CD4-positive, alpha-beta T cell (primary cell): ENCODE measurements around the gene UGP2. TPM values are rescaled to one million over a fixed set of nuclear protein-coding genes. Genes with fewer than 3 reads are reported as not detected.

Experiments
- ATAC-seq: fragments of 200-7000 bp; cut with Tn5 transposase; one replicate; pipeline ENCODE4 v1.10.0; 2022; ENCODE audit warnings: mild to moderate bottlenecking; ENCODE audit not compliant: poor library complexity
- CTCF ChIA-PET: fragments of 350-600 bp; sonication (Branson Sonifier 250); formaldehyde crosslinking; loops from one replicate; lab custom pipeline; 2021; ENCODE audit warnings: antibody characterized with exemption, inconsistent platforms; lab: Charles Lee
- POLR2A ChIA-PET: fragments of 350-600 bp; sonication (Branson Sonifier 250); formaldehyde crosslinking; loops from one replicate; lab custom pipeline; 2021; ENCODE audit warnings: antibody characterized with exemption, inconsistent platforms; lab: Charles Lee
- DNase-seq, 14 experiments: peaks; one replicate each; pipeline ENCODE4 v3.0.0-alpha.2; 2013 to 2020; ENCODE audit warnings: mixed read lengths in 2 of 14
- H3K27ac ChIP-seq, 2 donors: one replicate each; pipeline versions ENCODE4 v1.5.1 to v1.7.0; 2013; ENCODE audit warnings: low read length in 2 of 2, low read depth in 1 of 2, mild to moderate bottlenecking in 1 of 2
- H3K27me3 ChIP-seq, 2 experiments: 1 replicate in 1 of 2; 2 replicates in 1 of 2; pipeline versions ENCODE4 v1.6.1 to v1.7.0; 2013; ENCODE audit warnings: low read length in 2 of 2, control low read depth in 1 of 2, mild to moderate bottlenecking in 1 of 2, moderate library complexity in 1 of 2; ENCODE audit not compliant: insufficient read depth in 2 of 2, control insufficient read depth in 1 of 2
- H3K36me3 ChIP-seq: one replicate; pipeline ENCODE4 v1.6.1; 2013; ENCODE audit warnings: low read length, control low read depth; ENCODE audit not compliant: insufficient read depth
- H3K4me1 ChIP-seq: one replicate; pipeline ENCODE4 v1.6.1; 2013; ENCODE audit warnings: low read length, control low read depth; ENCODE audit not compliant: insufficient read depth
- H3K4me3 ChIP-seq: one replicate; pipeline ENCODE4 v1.5.1; 2013; ENCODE audit warnings: mild to moderate bottlenecking, low read length, moderate library complexity
- H3K9me3 ChIP-seq, 2 experiments: 1 replicate in 1 of 2; 2 replicates in 1 of 2; pipeline versions ENCODE4 v1.6.1 to v1.7.0; 2013; ENCODE audit warnings: low read length in 2 of 2, mild to moderate bottlenecking in 2 of 2, control low read depth in 1 of 2, moderate library complexity in 1 of 2; ENCODE audit not compliant: control insufficient read depth in 1 of 2, insufficient read depth in 1 of 2
- H3K27ac Mint-ChIP-seq: one replicate; pipeline ENCODE4 v1.8.0; 2020; ENCODE audit warnings: mixed read lengths
- H3K27me3 Mint-ChIP-seq: one replicate; pipeline ENCODE4 v1.8.0; 2021; ENCODE audit warnings: mixed read lengths
- H3K36me3 Mint-ChIP-seq: one replicate; pipeline ENCODE4 v1.8.0; 2021; ENCODE audit warnings: low read depth, mixed read lengths
- H3K4me1 Mint-ChIP-seq: one replicate; pipeline ENCODE4 v1.8.0; 2021; ENCODE audit warnings: low read depth, mixed read lengths
- H3K4me3 Mint-ChIP-seq: one replicate; pipeline ENCODE4 v1.8.0; 2020; ENCODE audit warnings: mild to moderate bottlenecking, mixed read lengths
- H3K9me3 Mint-ChIP-seq: one replicate; pipeline ENCODE4 v1.8.0; 2020; ENCODE audit warnings: mixed read lengths
- CTCF ChIP-seq: fragments of 200-600 bp; IDR thresholded peaks from one replicate; pipeline ENCODE4 v1.8.0; 2022; ENCODE audit warnings: antibody characterized with exemption, mild to moderate bottlenecking
- intact Hi-C, 2 experiments: fragments of 100-400 bp; cut with DNase I in 1 of 2; cut with micrococcal nuclease in 1 of 2; formaldehyde crosslinking; loops; one replicate each; pipeline versions ENCODE4 v1.15.1 to v1.9.0; 2023 to 2025; cut with DNase I, micrococcal nuclease
- total RNA-seq, 174 experiments: library from RNA in 2 of 174; stranded (reverse) in 2 of 174; gene quantifications; one replicate each; pipeline ENCODE4 v1.2.3 and lab custom pipeline; 2021 to 2026

Gene UGP2
- total RNA-seq, 2 experiments from 2014 or later = 47.1 to 53.2 TPM

DNA sequence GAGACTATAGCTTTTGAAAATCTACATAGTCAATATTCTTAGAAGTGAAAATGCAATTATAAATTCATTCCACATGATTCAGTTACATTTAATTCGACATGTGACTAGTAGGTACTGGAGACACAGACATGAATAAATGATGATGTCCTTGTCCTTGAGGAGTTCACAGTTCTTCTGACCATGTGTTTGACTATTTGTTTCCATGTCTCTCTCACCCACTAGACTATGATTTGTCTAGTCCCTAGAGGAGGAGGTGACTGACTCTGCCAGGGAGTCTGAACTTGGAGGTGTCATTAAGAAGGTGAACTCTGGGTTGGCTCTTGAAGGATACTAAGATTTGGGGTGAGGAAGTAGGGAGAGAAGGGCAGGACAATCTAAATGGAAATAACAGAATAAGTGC, 20.7 kb upstream of the UGP2 start:
- no peak overlapping the region for H3K4me3 Mint-ChIP-seq
- CTCF ChIA-PET = interaction anchor here (1.9 kb wide), 1 partner anchor 40 kb away, joined by 7 read pairs; no protein-coding TSS in a partner anchor
- no peak overlapping the region for H3K27ac ChIP-seq
- no peaks in the 10 kb centered on the region for H3K9me3 ChIP-seq
- H3K27me3 ChIP-seq = no peaks in the 10 kb centered on the region
- intact Hi-C loops = no loop called here
- no peak for TF ChIP-seq CTCF
- no peaks in the 10 kb centered on the region for H3K36me3 Mint-ChIP-seq
- POLR2A ChIA-PET = no interaction called here
- H3K4me3 ChIP-seq = no peak overlapping the region
- ATAC-seq = no peak
- H3K27me3 Mint-ChIP-seq = peaks cover 10% of the 10 kb centered on the region
- no peaks in the 10 kb centered on the region for H3K9me3 Mint-ChIP-seq
- H3K27ac Mint-ChIP-seq = no peak overlapping the region
- no peaks in the 10 kb centered on the region for H3K4me1 ChIP-seq
- no peaks in the 10 kb centered on the region for H3K4me1 Mint-ChIP-seq
- no peak for DNase-seq
- no peaks in the 10 kb centered on the region for H3K36me3 ChIP-seq

DNA sequence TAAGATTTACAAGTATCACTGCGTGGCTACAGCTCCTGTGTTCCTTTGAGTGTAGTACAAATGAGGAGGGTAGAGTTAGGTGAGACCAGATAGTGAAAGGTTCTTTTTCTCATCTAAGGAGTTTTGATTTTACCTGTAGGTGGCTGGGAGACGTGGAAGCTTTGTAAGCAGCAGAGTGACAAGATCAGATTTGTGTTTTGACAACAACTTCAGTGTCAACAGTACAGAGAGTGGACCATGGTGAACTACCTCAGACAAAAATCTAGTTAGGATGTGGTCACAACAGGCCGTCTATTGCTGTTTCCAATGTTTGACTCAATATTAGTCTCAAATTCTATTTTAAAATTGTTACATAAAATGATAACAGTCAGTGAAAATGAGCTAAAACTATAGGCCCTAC, 20.3 kb upstream of the UGP2 start:
- Mint-ChIP-seq H3K4me3 (no peak overlapping the region), H3K4me1 (no peaks in the 10 kb centered on the region), H3K27me3 (peaks cover 10% of the 10 kb centered on the region), H3K36me3 (no peaks in the 10 kb centered on the region), H3K9me3 (no peaks in the 10 kb centered on the region), H3K27ac (no peak overlapping the region)
- ChIA-PET CTCF (no interaction called here), POLR2A (no interaction called here)
- no peak for TF ChIP-seq CTCF
- Histone ChIP-seq H3K36me3 (no peaks in the 10 kb centered on the region), H3K4me3 (no peak overlapping the region), H3K27ac (no peak overlapping the region), H3K9me3 (no peaks in the 10 kb centered on the region), H3K4me1 (no peaks in the 10 kb centered on the region), H3K27me3 (no peaks in the 10 kb centered on the region)
- DNase-seq = no peak
- ATAC-seq = no peak
- intact Hi-C loops = no loop called here

DNA sequence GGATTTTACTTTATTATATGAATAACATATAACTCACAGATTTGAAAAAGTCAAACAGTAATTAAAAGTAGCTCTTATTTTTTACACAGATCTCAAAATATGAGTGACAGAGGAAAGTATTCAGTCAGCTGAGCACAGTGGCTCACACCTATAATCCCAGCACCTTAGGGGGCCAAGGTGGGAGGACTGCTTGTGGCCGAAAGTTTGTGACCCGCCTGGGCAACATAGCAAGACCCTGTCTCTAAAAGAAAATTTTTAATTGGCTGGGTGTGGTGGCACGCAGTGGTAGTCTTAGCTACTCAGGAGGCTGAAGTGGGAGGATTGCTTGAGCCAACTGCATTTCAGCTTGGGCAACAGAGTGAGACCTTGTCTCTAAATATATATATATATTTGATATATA, 19.2 kb upstream of the UGP2 start:
- POLR2A ChIA-PET = no interaction called here
- H3K27me3 ChIP-seq = no peaks in the 10 kb centered on the region
- no peak for ATAC-seq
- DNase-seq = no peak
- intact Hi-C loops = no loop called here
- H3K4me1 Mint-ChIP-seq = no peaks in the 10 kb centered on the region
- CTCF ChIA-PET = no interaction called here
- peaks cover 10% of the 10 kb centered on the region for H3K27me3 Mint-ChIP-seq
- no peaks in the 10 kb centered on the region for H3K36me3 Mint-ChIP-seq
- H3K36me3 ChIP-seq = no peaks in the 10 kb centered on the region
- H3K4me1 ChIP-seq = no peaks in the 10 kb centered on the region
- no peaks in the 10 kb centered on the region for H3K9me3 ChIP-seq
- no peak overlapping the region for H3K27ac Mint-ChIP-seq
- no peak overlapping the region for H3K4me3 ChIP-seq
- H3K4me3 Mint-ChIP-seq = no peak overlapping the region
- H3K27ac ChIP-seq = no peak overlapping the region
- TF ChIP-seq CTCF = no peak
- H3K9me3 Mint-ChIP-seq = no peaks in the 10 kb centered on the region
